GM15510 (cell line): ENCODE measurements around the gene IHH.

Experiments
- POLR2A ChIP-seq: IDR thresholded peaks from 3 replicates; pipeline ENCODE4 v1.6.1; 2011; ENCODE audit warnings: borderline replicate concordance; ENCODE audit not compliant: insufficient read length; ENCODE audit errors: extremely low read depth

IHH gene

DNA sequence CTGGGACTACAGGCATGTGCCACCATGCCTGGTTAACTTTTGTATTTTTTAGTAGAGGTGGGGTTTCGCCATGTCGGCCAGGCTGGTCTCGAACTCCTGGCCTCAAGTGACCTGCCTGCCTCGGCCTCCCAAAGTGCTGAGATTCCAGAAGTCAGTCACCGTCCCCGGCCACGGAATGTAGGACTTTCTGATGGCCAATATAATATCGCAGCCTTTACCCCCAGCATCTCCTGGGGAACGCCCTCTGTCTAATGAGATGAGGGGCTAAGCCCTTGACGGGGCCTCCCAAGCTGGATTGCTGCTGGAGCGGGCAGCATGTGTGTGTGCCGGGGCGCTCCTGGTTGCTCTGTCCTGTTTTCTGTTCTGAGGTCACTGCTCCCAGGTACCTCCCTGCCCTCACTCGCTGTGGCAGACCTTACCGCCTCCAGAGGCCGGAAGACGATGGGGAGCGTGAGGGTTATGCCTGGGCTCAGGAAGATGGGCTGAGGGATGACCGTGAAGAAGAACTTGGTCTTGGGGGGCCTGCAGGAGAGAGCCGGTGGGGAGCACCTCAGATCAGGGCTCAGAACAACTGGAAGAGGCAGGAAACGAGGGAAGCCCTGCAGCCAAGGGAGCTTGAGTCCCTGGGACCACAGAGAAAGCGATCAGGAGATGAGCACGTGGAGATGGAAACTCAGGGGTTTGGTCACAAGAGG, 28.5 kb downstream of the IHH start:
- no peak for TF ChIP-seq POLR2A

DNA sequence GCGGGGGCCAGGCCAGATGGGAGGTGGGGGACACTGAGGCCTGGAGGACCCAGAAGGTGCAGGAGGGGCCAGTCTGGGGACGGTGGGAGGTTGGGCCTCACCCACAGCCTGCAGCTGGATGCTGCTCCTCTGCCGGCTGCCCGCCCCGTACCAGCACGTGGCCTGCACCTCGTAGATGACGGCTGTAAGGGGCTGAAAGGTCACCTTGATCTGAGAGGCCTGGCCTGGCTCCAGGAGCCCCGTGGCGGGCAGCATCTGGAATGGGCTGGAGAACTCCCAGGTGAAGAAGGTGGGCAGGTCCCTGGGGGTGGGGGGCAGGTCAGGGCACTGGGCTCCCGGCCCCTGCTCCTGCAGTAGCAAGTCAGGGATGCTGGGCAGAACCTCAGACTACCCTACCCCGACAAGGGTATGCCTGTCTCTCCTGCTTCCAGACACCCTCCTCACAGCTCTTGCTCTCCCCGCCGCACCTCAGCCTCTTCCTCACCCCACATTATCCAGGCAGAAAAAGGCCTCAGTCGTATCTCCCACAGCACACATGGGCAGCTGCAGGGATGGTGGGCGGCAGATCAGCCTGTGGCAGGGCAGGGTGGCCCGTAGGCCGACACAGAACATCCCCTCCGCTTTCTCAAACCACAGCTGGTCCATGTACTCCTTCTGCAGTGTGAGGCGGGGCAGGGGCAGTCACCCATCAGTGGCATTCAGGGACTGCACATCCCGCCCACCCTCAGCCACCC, 29.5 kb downstream of the IHH start:
- TF ChIP-seq POLR2A = no peak

DNA sequence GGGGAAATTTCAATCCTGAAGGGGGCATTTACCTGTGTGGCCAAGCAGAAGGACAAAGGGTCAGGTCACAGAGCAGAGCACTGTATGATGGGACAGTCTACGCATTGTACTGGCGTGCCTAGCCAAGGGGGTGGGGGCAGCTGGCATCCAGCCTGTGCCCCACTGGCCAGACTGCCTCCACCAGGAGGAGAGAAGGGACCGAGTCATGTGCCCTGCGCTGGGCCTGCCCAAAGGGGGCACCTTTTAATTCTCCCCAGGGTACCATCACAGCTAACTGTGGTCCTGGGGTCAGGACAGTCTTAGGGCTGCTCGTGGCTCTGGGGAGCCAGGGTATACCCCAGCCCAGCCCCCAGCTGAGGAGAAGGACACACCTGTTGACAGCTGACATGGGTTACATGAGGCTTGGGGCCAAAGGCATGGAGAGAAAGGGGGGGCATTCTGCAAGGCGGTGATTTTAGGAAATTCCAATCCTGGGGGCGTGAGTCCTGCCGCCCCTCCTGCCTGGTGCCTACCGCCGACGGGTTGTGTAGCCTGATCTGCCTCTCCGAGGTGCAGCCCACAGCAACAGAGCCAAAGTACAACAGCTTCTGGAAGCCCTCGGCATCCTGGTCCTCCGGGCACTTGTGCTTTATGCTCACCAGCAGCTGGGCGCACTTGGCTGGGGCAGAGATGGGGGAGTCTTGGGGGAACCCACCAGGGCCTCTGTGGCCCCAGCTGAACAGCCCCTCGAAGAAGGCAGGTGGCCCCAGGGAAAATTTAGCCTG, 30.4 kb downstream of the IHH start:
- TF ChIP-seq POLR2A = no peak

DNA sequence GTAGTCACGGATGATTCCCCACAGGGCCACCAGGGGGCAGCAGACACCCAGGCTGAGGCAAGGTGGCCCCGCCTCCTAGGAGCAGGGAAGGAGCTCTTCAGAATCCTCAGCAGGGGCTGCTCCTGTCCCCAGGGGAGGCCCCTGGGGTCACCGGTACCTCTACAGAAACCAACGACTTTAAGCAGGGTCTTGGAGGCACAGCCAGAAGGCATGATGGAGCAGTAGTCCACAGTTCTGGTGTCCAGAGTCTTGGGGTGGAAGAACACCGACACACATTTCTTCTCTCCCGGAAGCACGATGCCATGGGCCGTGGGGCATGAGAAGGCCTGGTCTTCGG, 30.9 kb downstream of the IHH start:
- no peak for TF ChIP-seq POLR2A

DNA sequence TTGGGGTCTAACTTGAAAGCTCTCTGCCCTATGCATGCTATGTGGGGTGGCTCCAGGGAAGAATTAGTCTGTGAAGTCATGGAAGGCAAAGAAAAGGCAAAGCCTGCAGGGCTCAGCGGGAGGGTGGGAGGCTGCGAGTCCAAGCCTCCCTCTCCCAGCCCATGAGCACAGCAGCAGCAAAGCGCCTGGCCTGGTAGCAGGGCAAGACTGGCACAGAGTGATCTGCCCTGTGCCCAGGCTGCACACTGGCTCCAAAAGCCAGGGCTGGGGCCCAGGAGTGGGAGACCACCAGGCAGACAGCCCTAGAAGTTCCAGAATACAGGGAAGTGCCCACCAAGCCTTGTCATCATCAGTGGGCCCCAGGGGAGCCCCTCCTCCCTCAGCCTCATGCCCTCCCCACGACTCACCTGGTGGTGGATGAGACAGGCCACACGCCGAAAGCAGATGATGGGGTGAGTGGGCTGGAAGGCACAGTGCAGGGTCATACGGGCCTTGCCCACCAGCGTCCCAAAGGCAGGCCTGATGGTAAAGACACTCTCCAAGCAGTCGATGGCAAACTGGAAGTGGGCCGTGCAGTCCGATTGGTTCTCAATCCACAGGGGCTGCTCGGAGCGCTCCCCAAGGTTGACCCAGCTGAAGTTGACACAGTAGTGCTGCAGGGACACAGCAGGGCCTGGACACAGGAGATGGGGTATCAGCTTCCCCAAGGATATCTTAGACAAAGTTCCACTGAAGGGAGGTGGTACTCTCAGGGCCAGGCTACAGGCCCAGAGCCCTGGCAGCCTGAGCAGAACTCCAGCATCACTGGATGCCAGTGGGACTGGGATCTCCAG, 31.5 kb downstream of the IHH start:
- TF ChIP-seq POLR2A = no peak

DNA sequence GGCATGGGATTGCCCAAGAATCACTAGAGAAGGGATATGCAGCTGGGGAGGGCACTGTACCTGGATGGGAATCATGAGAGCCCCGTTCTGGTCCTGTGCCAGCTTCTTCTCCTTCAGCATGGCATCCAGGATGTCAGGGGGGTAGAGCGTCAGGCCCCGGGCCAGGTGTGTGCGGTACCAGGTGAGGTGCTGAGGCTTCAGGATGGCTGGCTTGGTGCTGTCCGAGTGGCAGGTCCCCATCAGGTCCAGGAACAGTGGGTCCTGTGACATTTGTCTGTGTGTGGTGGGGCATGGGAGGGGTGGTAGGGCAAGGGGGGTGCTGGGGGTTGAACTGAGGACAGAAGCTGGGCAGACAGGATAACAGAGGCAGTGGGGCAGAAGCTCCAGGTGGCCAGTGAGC, 32.6 kb downstream of the IHH start:
- no peak for TF ChIP-seq POLR2A

DNA sequence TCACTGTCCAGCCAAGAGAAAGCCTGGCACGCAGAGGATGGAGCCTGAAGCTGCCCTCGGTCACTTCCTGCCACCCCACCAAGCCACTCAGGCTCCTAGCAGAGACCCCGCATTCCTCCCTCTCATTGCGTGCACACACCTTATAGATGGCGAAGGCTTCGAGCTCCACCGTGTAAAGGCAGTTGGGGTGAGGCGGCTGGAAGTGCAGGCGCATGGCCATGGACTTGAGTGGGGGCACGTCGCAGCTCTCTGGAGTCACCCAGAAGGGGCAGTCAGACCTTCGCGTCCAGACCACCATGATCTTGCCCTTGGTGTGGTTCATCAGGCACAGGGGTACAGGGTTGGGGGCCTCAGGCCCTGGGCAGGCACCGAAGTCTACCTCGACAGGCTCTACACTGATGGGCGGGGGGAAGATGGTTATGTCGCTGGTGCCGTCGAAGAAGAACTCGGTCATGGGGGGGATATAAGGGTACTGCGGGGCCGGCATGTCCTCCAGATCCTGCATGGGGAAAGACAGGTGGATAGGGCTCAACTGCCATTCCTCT, 33.1 kb downstream of the IHH start:
- no peak for TF ChIP-seq POLR2A

DNA sequence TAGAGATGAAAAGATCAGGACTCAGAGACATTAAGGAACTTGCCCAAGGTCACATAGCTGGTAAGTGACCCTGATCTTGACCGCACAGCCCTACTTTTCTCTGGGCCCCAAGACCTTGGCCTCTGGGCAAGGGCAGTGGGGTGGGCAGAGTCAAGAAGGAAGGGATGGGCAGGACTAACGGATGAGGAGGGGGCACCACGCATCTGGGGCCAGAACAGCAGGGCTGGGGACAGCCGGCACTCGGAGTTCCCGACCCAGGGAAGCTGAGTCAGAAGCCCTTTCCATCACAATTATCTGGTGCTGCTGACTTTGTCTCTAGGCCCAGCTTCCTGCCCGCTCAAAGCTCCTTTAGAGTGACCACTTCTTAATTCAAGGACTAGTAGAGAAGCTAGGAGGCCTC, 33.8 kb downstream of the IHH start:
- no peak for TF ChIP-seq POLR2A

DNA sequence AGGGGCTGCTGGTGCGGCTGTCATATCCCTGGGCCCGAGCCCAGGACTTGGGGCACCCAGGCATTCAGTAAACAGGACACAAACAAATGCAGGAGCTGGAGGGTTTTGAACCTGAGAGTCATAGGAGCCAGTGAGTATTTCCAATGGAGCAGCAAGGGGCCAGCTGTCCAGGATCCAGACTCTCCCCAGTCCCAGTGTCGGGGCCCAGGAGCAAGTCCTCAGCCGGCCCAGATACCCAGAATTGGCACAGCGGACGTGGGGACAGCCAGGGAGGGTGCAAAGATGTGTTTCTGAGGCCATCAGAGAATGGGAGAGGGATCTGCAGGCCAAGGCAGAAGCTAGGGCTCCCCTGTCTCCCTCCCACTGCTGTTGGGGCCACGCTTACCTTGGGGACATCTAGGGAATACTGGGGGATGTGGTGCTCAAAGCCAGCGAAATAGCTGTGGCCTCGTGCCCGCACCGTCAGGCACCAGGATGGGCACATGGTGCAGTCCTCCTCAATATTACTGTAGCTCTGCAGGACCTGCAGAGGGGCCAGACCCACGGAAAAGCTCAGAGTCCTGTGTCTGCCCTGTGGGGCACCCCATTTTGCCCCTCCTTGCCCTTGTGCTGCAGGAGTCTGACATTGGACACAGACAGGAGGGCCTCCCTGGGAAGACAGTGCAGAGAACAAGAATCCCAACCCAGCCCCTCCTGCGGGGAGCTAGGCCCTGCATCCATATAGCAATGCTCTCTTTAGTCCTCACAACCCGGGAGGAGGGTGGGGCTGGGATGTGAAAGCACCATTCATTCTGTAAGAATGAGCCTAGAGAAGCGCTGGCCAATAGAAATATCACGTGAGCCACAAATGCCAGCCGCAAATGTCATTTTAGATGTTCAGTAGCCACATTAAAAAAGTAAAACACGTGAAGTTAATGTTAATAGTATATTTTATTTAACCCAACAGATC, 34.8 kb downstream of the IHH start:
- TF ChIP-seq POLR2A = no peak

DNA sequence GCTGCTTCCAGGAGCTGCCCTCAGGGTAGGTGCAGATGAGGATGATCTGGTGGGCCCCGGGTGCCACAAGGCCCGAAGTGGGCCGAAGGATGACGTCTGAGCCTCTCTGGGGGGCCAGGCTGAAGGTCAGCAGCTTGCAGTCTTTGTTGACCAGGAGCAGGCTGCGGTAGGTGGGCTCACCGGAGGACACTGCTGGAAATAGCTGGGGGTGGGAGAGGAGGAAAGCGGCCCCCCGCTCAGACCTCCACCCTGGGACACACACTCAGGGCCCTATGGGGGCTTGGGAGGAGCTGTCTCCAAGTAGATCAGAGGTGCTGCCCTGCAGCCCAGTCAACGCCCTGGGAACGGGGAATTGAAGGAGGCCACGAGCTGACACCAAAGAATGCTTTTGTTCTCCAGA, 36.7 kb downstream of the IHH start:
- TF ChIP-seq POLR2A = no peak

DNA sequence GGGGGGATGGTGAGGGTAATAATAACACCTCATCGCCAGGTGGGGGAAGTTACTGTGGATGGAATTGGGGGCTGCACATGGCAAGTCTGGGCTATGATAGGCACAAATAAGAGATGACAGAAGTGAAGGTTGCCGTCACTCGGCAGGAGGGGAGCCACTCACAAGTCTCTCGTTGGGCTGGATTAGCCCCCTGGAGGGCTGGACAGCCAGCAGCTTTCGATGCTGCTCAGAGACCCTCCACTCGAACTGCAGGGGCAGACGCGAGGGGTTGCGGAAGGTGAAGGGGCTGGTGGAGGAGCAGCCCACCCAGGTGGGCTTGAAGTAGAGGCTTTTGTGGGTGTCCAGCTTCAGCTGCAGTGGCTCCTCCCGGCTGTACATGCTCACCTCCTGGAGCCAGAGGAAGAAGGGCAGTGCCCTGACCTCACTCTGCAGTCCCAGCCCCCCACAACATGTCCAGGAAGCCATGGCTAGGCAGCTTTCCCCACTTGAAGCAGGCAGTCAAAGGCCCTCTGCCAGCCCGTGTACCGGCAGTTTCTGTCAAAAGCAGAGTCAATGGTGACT, 37.6 kb downstream of the IHH start:
- no peak for TF ChIP-seq POLR2A

DNA sequence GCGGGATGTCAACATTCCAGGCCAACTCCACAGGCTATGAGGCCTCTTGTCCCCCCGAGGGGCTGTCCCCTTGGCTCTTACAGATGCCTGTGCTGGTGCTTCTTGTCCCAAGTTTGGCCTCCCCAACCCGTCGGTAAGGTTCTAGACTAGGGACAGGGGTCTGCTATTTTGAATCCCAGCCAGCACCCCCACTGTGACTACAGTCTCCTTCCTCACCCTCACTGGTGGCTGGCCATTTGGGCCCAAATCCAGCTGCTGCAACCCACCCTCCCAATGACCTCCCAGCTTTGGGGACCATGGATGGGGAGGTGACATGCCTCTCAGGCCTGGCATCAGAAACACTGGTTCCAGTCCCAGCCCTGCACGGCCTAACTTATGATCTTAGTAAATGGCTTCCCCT, 38.1 kb downstream of the IHH start:
- no peak for TF ChIP-seq POLR2A

DNA sequence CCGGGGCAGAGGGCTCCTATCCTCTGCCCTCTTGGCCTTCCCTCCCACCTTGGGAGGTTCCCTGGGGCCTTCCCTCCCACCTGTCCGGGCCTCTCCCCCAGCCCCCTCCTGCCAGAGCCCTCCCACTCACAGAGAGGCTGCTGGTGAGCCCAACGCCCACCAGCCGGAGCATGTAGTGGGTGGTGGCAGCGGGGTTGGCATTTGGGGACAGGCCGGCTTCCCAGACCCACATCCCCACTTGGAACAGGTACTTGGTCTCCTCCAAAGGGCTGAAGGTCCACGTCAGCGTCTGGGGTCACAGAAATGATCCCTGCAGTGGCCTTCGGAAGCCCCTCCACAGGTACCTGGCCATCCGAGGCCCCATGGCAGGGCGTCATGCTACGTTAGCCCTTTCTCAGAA, 38.7 kb downstream of the IHH start:
- no peak for TF ChIP-seq POLR2A
